ENCODE results near the gene ACOXL.

Gene ACOXL

DNA sequence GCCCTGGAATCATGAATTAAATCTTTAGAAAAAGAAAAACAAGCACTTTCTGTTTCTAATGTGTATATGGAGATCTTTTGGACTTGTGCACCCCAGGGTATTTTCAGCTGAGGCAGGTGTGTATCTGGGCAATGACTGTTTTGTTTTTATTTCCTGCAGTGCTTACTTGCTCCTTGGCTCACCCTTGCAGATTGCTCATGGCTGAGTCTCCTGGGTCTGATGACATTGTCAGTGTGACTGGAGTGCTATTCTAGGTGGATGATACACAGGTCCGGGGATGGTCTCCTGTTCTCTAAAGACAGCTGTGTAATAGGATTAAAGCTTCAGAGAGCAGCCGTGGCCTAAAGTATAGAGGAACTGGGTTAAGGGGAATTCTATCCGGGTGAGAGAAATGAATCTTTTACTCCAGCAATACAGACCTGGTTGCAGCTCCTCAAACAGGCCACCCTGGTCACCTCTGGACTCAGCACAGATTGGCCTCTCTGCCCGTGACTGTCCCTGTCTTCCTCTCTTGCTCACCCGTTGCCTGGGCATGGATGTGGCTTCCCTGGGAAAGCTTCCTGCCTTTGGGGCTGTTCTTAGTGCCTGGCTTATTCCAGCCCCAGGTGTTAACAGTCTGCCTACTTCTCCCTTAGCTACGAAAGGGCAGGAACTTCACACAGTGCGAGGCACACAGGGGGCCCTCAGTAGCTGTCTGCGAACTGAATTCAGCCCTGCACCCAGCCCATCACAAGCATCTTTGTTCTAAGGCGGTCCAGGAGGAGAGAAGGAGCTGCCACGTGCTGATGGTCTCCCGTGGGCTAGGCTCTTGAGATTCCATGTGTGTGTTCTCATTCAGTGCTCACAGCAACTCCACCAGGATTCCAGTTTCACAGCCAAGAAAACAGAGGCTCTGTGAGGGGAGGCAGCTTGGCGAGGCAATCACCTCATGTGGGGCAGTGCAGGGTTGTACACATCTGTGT is 84.3 kb downstream of the ACOXL start:
- TF ChIP-seq ZNF148 (tag by site-specific recombination; IDR thresholded peaks at IDR 0.05; ENCODE audit: borderline replicate concordance), result no peak
- TF ChIP-seq ZNF501 (tag by site-specific recombination; IDR thresholded peaks at IDR 0.05), result no peak
- no peak for TF ChIP-seq ZNF112 (tag by site-specific recombination; IDR thresholded peaks at IDR 0.05)
- no peak for TF ChIP-seq ZNF133 (tag by site-specific recombination; IDR thresholded peaks at IDR 0.05)
- TF ChIP-seq IKZF3 (tag by site-specific recombination; IDR thresholded peaks at IDR 0.05), result no peak
- TF ChIP-seq, protein P1, sequence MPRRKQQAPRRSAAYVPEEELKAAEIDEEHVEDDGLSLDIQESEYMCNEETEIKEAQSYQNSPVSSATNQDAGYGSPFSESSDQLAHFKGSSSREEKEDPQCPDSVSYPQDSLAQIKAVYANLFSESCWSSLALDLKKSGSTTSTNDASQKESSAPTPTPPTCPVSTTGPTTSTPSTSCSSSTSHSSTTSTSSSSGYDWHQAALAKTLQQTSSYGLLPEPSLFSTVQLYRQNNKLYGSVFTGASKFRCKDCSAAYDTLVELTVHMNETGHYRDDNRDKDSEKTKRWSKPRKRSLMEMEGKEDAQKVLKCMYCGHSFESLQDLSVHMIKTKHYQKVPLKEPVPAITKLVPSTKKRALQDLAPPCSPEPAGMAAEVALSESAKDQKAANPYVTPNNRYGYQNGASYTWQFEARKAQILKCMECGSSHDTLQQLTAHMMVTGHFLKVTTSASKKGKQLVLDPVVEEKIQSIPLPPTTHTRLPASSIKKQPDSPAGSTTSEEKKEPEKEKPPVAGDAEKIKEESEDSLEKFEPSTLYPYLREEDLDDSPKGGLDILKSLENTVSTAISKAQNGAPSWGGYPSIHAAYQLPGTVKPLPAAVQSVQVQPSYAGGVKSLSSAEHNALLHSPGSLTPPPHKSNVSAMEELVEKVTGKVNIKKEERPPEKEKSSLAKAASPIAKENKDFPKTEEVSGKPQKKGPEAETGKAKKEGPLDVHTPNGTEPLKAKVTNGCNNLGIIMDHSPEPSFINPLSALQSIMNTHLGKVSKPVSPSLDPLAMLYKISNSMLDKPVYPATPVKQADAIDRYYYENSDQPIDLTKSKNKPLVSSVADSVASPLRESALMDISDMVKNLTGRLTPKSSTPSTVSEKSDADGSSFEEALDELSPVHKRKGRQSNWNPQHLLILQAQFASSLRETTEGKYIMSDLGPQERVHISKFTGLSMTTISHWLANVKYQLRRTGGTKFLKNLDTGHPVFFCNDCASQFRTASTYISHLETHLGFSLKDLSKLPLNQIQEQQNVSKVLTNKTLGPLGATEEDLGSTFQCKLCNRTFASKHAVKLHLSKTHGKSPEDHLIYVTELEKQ (tag by site-specific recombination; IDR thresholded peaks at IDR 0.05; ENCODE audit: borderline replicate concordance), result no peak
- no peak for TF ChIP-seq KLF8 (tag by site-specific recombination; IDR thresholded peaks at IDR 0.05)
- TF ChIP-seq ZNF24 (tag by site-specific recombination; IDR thresholded peaks at IDR 0.05), result no peak
- no peak for TF ChIP-seq WT1 (tag by site-specific recombination; IDR thresholded peaks at IDR 0.05)
- no peak for TF ChIP-seq ZNF114 (tag by site-specific recombination; IDR thresholded peaks at IDR 0.05)
- TF ChIP-seq ZNF837 (tag by site-specific recombination; IDR thresholded peaks at IDR 0.05), result no peak
- TF ChIP-seq ZNF670 (tag by site-specific recombination; IDR thresholded peaks at IDR 0.05; ENCODE audit: low read depth), result no peak
- no peak for TF ChIP-seq ZNF433 (tag by site-specific recombination; IDR thresholded peaks at IDR 0.05; ENCODE audit: low read depth)
- no peak for TF ChIP-seq KLF17 (tag by site-specific recombination; IDR thresholded peaks at IDR 0.05)
- TF ChIP-seq, protein P2, sequence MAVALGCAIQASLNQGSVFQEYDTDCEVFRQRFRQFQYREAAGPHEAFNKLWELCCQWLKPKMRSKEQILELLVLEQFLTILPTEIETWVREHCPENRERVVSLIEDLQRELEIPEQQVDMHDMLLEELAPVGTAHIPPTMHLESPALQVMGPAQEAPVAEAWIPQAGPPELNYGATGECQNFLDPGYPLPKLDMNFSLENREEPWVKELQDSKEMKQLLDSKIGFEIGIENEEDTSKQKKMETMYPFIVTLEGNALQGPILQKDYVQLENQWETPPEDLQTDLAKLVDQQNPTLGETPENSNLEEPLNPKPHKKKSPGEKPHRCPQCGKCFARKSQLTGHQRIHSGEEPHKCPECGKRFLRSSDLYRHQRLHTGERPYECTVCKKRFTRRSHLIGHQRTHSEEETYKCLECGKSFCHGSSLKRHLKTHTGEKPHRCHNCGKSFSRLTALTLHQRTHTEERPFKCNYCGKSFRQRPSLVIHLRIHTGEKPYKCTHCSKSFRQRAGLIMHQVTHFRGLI (tag by site-specific recombination; IDR thresholded peaks at IDR 0.05), result no peak
- TF ChIP-seq, protein P3, sequence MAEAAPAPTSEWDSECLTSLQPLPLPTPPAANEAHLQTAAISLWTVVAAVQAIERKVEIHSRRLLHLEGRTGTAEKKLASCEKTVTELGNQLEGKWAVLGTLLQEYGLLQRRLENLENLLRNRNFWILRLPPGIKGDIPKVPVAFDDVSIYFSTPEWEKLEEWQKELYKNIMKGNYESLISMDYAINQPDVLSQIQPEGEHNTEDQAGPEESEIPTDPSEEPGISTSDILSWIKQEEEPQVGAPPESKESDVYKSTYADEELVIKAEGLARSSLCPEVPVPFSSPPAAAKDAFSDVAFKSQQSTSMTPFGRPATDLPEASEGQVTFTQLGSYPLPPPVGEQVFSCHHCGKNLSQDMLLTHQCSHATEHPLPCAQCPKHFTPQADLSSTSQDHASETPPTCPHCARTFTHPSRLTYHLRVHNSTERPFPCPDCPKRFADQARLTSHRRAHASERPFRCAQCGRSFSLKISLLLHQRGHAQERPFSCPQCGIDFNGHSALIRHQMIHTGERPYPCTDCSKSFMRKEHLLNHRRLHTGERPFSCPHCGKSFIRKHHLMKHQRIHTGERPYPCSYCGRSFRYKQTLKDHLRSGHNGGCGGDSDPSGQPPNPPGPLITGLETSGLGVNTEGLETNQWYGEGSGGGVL (tag by site-specific recombination; IDR thresholded peaks at IDR 0.05), result no peak
- Histone ChIP-seq H3K27ac (ENCODE audit: extremely low read depth, low read depth, low read length) (no peak overlapping the region), H3K4me3 (ENCODE audit: low read depth, low read length) (no peak overlapping the region), H3K4me1 (ENCODE audit: control insufficient read depth, insufficient read depth, low read length) (peaks cover 2% of the 10 kb centered on the region; the same call in 1 of the 2 replicates), H3K9me3 (ENCODE audit: control insufficient read depth, insufficient read depth, low read depth, low read length) (no peaks in the 10 kb centered on the region), H3K36me3 (ENCODE audit: control insufficient read depth in 2 of 2, insufficient read depth in 1 of 2, low read length in 2 of 2) (no peaks in the 10 kb centered on the region)
- POLR2A ChIA-PET, result no interaction called here
- CTCF ChIA-PET, result no interaction called here

Measured in HEK293 (cell line).